ENCODE results near the gene HSD17B8.

- TF ChIP-seq CTCF (IDR thresholded peaks at IDR 0.05), result no peak
- TF ChIP-seq POLR2AphosphoS5 (IDR thresholded peaks at IDR 0.05), result no peak
- TF ChIP-seq POLR2A (IDR thresholded peaks at IDR 0.05), result no peak
- no peak for TF ChIP-seq EP300 (IDR thresholded peaks at IDR 0.05)
Observed at GRCh38 chr6:33190504-33191107, 13.8 kb upstream of the HSD17B8 start.
